HL-60/S4 (cell line): Measurements from ENCODE around the gene STAT6.

Experiments used
- in situ Hi-C: fragments of 300-500 bp; cut with MboI; formaldehyde crosslinking; loops from 2 replicates; pipeline ENCODE4 v1.14.3; 2022; ENCODE audit warnings: low sequenced_read_pairs

STAT6 gene

GRCh38 chr12:57146961-57147944, 36.1 kb upstream of the STAT6 start, which contains the start of gene LRP1-AS:
Gene LRP1-AS (minus strand): TSS chr12:57147619.
- in situ Hi-C loops, result no loop called here

- in situ Hi-C loops, result no loop called here
These were observed 34.9 kb upstream of the STAT6 start for GRCh38 chr12:57146092-57146491.

GRCh38 chr12:57145460-57146059, 34.4 kb upstream of the STAT6 start:
- in situ Hi-C loops, result no loop called here

- in situ Hi-C loops, result no loop called here
These were observed 32.3 kb upstream of the STAT6 start for GRCh38 chr12:57143454-57143853.

GRCh38 chr12:57142727-57143126, 31.6 kb upstream of the STAT6 start:
- in situ Hi-C loops, result no loop called here

GRCh38 chr12:57142121-57142520, 31.0 kb upstream of the STAT6 start:
- in situ Hi-C loops, result no loop called here

GRCh38 chr12:57141249-57141648, 30.1 kb upstream of the STAT6 start:
- in situ Hi-C loops, result no loop called here

- in situ Hi-C loops, result no loop called here
These were observed 28.9 kb upstream of the STAT6 start for GRCh38 chr12:57139796-57140649.

- in situ Hi-C loops, result no loop called here
These were observed 27.5 kb upstream of the STAT6 start for GRCh38 chr12:57138526-57139272.

GRCh38 chr12:57135527-57136326, 24.6 kb upstream of the STAT6 start:
- in situ Hi-C loops, result no loop called here

GRCh38 chr12:57134949-57135348, 23.8 kb upstream of the STAT6 start:
- in situ Hi-C loops, result no loop called here

- in situ Hi-C loops, result no loop called here
These were observed 22.8 kb upstream of the STAT6 start for GRCh38 chr12:57133916-57134315.

GRCh38 chr12:57133013-57133569, 21.9 kb upstream of the STAT6 start:
- in situ Hi-C loops, result no loop called here

GRCh38 chr12:57131896-57132744, 21.0 kb upstream of the STAT6 start:
- in situ Hi-C loops, result no loop called here

GRCh38 chr12:57130941-57131340, 19.8 kb upstream of the STAT6 start:
- in situ Hi-C loops, result no loop called here

GRCh38 chr12:57129889-57130288, 18.7 kb upstream of the STAT6 start:
- in situ Hi-C loops, result no loop called here

- in situ Hi-C loops, result no loop called here
These were observed 18.2 kb upstream of the STAT6 start for GRCh38 chr12:57129321-57129842.
